Cerebellar nuclear complex (tissue), 1 donor: ENCODE measurements around the gene ESR1.
"Not testable (repeated sequence)": the region's sequence is repeated elsewhere in the genome, so short reads cannot be mapped to it uniquely, and the experiment has no call there.

Source experiments
- DNase-seq, 2 experiments: peaks; one replicate each; lab custom pipeline; 2025; lab: John Stamatoyannopoulos, UW

Gene ESR1

GRCh38 chr6:151894426-151894825 lies 86.9 kb downstream of the ESR1 start:
- not testable (repeated sequence) for DNase-seq

- not testable (repeated sequence) for DNase-seq
Observed at GRCh38 chr6:151899221-151899620, 91.7 kb downstream of the ESR1 start.

GRCh38 chr6:151899796-151900195 lies 92.3 kb downstream of the ESR1 start:
- not testable (repeated sequence) for DNase-seq

GRCh38 chr6:151900256-151900655 lies 92.8 kb downstream of the ESR1 start:
- DNase-seq, result no peak

- DNase-seq, result no peak
Observed at GRCh38 chr6:151901009-151901411, 93.5 kb downstream of the ESR1 start.

- DNase-seq, result no peak
Observed at GRCh38 chr6:151904631-151905030, 97.1 kb downstream of the ESR1 start.

- no peak for DNase-seq
Observed at GRCh38 chr6:151905072-151905471, 97.6 kb downstream of the ESR1 start.

- DNase-seq, result no peak
Observed at GRCh38 chr6:151905854-151906253, 98.4 kb downstream of the ESR1 start.

GRCh38 chr6:151911401-151911800 lies 103.9 kb downstream of the ESR1 start:
- DNase-seq, result no peak

GRCh38 chr6:151914484-151914883 lies 107.0 kb downstream of the ESR1 start:
- no peak for DNase-seq

- DNase-seq, result no peak
Observed at GRCh38 chr6:151916075-151916474, 108.6 kb downstream of the ESR1 start.

- no peak for DNase-seq
Observed at GRCh38 chr6:151916680-151917164, 109.2 kb downstream of the ESR1 start.

GRCh38 chr6:151917531-151918329 lies 110.2 kb downstream of the ESR1 start:
- DNase-seq, result no peak

- DNase-seq, result no peak
Observed at GRCh38 chr6:151940307-151940706, 132.8 kb downstream of the ESR1 start.

GRCh38 chr6:151948002-151948743 lies 140.7 kb downstream of the ESR1 start:
- no peak for DNase-seq

GRCh38 chr6:151958332-151958731 lies 150.8 kb downstream of the ESR1 start:
- no peak for DNase-seq

GRCh38 chr6:151959086-151959485 lies 151.6 kb downstream of the ESR1 start:
- DNase-seq, result no peak

GRCh38 chr6:151961809-151962208 lies 154.3 kb downstream of the ESR1 start:
- no peak for DNase-seq

- no peak for DNase-seq
Observed at GRCh38 chr6:151962246-151962846, 154.9 kb downstream of the ESR1 start.

GRCh38 chr6:151963001-151963400 lies 155.5 kb downstream of the ESR1 start:
- no peak for DNase-seq

GRCh38 chr6:151964412-151964811 lies 156.9 kb downstream of the ESR1 start:
- not testable (repeated sequence) for DNase-seq

- DNase-seq, result no peak
Observed at GRCh38 chr6:151974061-151974617, 166.7 kb downstream of the ESR1 start.
